NT2/D1 (cell line): Measurements from ENCODE around the gene TMEM52B.
"Not testable (repeated sequence)": the region's sequence is repeated elsewhere in the genome, so short reads cannot be mapped to it uniquely, and the experiment has no call there.

Source experiments
- DNase-seq: peaks from one replicate; pipeline ENCODE4 v3.0.0-alpha.2; 2011; ENCODE audit warnings: low read depth, low spot score
- H3K27me3 ChIP-seq: 2 replicates; pipeline ENCODE4 v1.6.0; 2011; ENCODE audit warnings: mild to moderate bottlenecking; ENCODE audit not compliant: insufficient read length, insufficient read depth
- H3K36me3 ChIP-seq: 2 replicates; pipeline ENCODE4 v1.6.1; 2011; ENCODE audit warnings: mild to moderate bottlenecking, low read length, mixed read lengths; ENCODE audit not compliant: insufficient read depth, insufficient read length
- H3K4me1 ChIP-seq: 2 replicates; pipeline ENCODE4 v1.5.1; 2011; ENCODE audit not compliant: insufficient read depth, insufficient read length
- H3K4me3 ChIP-seq: 2 replicates; pipeline ENCODE4 v1.5.1; 2011; ENCODE audit warnings: low read depth; ENCODE audit not compliant: insufficient read length
- H3K9ac ChIP-seq: 2 replicates; pipeline ENCODE4 v1.6.0; 2011; ENCODE audit warnings: low read depth; ENCODE audit not compliant: insufficient read length
- H3K9me3 ChIP-seq: 2 replicates; pipeline ENCODE4 v1.5.1; 2011; ENCODE audit warnings: mild to moderate bottlenecking, low read length; ENCODE audit not compliant: insufficient read depth
- SUZ12 ChIP-seq: IDR thresholded peaks from 2 replicates; pipeline ENCODE4 v1.6.1; 2011; ENCODE audit not compliant: insufficient read length, insufficient read depth; ENCODE audit errors: extremely low read depth
- YY1 ChIP-seq: IDR thresholded peaks from 2 replicates; pipeline ENCODE4 v1.6.1; 2011; ENCODE audit not compliant: insufficient read length, insufficient read depth
- ZNF274 ChIP-seq: IDR thresholded peaks from 2 replicates; pipeline ENCODE4 v1.6.1; 2011; ENCODE audit warnings: mild to moderate bottlenecking, low read depth, low read length

The TMEM52B gene

DNA sequence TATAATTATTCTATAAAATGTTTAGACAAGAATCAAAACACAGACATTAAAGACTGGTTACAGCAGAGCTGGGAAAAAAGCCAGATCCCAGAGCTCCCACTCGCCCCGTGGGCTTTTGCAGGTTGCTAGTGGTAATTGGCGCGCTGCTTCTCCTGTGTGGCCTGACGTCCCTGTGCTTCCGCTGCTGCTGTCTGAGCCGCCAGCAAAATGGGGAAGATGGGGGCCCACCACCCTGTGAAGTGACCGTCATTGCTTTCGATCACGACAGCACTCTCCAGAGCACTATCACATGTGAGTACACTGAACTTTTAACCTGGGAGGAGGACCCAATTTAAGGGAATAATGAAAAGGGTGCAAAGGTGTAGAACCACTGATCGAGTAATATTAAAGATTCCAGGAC lies 7.5 kb downstream of the TMEM52B start:
- Histone ChIP-seq H3K4me1 (peaks cover 7% of the 10 kb centered on the region), H3K27me3 (no peaks in the 10 kb centered on the region), H3K4me3 (no peak overlapping the region), H3K9me3 (no peaks in the 10 kb centered on the region), H3K9ac (no peak overlapping the region), H3K36me3 (no peaks in the 10 kb centered on the region)
- TF ChIP-seq SUZ12, result no peak
- TF ChIP-seq YY1, result no peak
- no peak for TF ChIP-seq ZNF274
- DNase-seq, result no peak

DNA sequence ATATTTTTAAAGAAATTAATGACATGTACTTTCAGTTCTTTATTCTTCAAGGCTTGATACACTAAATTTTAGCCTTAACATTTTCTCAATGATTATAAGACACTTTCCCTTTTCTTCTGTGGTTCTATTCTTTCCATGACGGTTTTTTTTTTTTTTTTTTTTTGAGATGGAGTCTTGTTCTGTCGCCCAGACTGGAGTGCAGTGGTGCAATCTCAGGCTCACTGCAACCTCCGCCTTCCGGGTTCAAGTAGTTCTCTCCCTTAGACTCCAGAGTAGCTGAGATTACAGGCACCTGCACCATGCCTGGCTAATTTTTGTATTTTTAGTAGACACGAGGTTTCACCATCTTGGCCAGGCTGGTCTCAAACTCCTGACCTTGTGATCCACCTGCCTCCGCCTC lies 8.1 kb downstream of the TMEM52B start:
- H3K4me3 ChIP-seq, DNase-seq, H3K36me3 ChIP-seq, H3K9ac ChIP-seq, H3K27me3 ChIP-seq, H3K4me1 ChIP-seq, H3K9me3 ChIP-seq: not testable (repeated sequence)

DNA sequence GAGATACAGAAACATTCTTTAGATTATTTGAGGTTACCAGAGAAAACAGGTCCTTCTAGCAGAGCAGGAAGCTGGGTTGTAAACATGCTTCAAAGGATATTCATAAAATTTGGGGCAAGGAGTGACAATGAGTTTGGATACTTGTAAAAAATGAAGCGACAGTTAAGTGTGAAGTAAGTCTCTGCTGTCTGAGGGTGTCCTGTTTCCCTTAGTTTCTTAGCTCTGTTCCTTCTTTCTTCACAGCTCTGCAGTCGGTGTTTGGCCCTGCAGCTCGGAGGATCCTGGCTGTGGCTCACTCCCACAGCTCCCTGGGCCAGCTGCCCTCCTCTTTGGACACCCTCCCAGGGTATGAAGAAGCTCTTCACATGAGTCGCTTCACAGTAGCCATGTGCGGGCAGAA lies 10.8 kb downstream of the TMEM52B start:
- no peaks in the 10 kb centered on the region for H3K36me3 ChIP-seq
- H3K9ac ChIP-seq, result no peak overlapping the region
- H3K4me3 ChIP-seq, result no peak overlapping the region
- TF ChIP-seq ZNF274 (no peak), YY1 (no peak), SUZ12 (no peak)
- H3K27me3 ChIP-seq, result no peaks in the 10 kb centered on the region
- H3K4me1 ChIP-seq, result peaks cover 7% of the 10 kb centered on the region
- no peaks in the 10 kb centered on the region for H3K9me3 ChIP-seq
- no peak for DNase-seq

DNA sequence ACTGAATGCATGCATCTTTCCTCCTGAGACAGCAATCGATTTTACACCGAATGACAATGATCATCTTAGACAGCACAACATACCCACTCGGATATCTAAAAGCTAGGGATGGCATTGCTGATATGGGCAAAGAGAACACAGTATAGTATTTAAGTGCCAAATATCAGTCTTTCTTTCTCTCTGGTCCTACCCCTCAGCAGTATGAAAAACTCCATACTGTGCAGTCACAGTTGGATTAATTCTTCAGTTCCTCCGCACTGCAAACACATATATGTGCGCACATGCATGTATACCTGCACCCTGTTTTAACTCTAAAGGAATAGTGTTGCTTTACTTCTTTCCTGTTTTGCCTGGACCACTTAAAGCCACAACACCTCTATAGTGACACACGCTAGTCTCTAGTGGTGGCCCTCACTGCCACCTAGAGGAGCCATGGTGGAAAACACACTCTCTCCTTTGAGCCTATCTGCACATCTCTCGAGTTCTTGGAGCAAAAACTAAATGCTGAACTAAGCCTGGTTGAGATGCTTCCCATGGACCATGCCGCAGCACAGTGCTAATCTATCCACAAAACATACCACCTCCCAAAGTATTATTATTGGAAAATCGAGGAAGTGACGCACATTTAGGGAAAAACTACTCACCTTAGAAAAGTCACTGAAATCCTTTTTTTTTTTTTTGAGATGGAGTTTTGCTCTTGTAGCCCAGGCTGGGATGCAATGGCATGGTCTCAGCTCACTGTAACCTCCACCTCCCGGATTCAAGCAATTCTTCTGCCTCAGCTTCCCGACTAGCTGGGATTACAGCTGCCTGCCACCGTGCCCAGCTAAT lies 11.9 kb downstream of the TMEM52B start:
- no peaks in the 10 kb centered on the region for H3K27me3 ChIP-seq
- H3K4me3 ChIP-seq, result no peak overlapping the region
- peak; percentile 87 for DNase-seq
- H3K9me3 ChIP-seq, result no peaks in the 10 kb centered on the region
- no peak for TF ChIP-seq ZNF274
- no peak for TF ChIP-seq YY1
- no peak overlapping the region for H3K9ac ChIP-seq
- no peaks in the 10 kb centered on the region for H3K36me3 ChIP-seq
- peaks cover 7% of the 10 kb centered on the region for H3K4me1 ChIP-seq

DNA sequence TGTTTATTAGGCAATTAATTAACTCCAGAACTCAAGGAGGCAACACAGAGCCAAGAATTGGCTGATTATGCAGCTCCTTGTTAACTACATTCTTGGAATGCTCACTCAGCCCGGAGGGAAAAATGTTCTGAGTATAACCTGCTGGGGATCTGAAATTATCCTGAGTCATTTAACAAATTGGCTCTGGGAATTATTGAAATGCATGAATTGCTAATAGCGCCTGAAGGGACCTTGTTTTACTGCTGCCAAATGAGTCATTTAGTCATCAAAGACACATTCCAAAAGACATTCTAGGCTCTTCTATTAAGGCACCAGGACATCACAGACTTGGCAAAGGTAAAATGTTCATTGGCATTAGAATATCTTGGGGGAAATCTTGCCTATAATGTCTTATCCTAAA lies 13.0 kb downstream of the TMEM52B start:
- Histone ChIP-seq H3K4me1 (peaks cover 7% of the 10 kb centered on the region), H3K9ac (no peak overlapping the region), H3K36me3 (no peaks in the 10 kb centered on the region), H3K4me3 (no peak overlapping the region), H3K27me3 (no peaks in the 10 kb centered on the region), H3K9me3 (no peaks in the 10 kb centered on the region)
- no peak for TF ChIP-seq ZNF274
- no peak for TF ChIP-seq SUZ12
- no peak for TF ChIP-seq YY1
- DNase-seq, result peak; percentile 54

DNA sequence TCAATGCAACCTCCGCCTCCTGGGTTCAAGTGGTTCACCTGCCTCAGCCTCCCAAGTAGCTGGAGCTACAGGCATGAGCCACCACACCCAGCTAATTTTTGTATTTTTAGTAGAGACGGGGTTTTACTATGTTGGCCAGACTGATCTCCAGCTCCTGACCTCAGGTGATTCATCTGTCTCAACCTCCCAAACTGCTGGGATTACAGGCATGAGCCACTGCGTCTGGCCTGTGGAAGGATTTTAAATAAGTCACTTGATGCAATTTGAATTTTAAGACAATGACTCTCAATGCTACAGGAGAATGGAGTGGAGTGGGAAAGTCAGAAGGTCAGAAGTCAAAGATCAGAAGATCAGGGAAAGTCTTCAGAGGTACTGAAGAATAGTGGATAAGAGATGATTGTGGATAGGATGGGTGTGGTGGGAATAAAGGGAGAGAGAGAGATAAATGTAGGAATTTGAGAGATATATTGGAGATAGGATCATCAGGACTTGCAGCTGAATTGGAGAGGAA lies 15.4 kb downstream of the TMEM52B start:
- Histone ChIP-seq H3K4me3 (no peak overlapping the region), H3K9me3 (no peaks in the 10 kb centered on the region), H3K9ac (no peak overlapping the region), H3K36me3 (no peaks in the 10 kb centered on the region), H3K4me1 (peaks cover 7% of the 10 kb centered on the region), H3K27me3 (no peaks in the 10 kb centered on the region)
- TF ChIP-seq SUZ12, result no peak
- TF ChIP-seq YY1, result no peak
- no peak for TF ChIP-seq ZNF274
- DNase-seq, result no peak

DNA sequence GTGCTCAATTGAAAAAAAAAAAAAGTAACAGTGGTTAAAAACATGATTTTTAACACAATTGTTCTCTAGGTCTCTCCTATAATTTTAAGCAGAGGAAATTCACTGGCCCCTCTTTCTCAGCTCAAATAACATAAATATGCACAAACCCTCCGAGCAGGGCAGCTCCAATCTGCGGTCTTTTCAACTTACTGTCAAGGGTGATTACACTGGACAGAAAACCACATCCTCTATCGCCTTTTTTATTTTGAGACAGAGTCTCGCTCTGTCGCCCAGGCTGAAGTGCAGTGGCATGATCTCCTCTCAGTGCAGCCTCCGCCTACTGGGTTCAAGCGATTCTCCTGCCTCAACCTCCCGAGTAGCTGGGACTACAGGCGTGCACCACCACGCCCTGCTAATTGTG lies 17.4 kb downstream of the TMEM52B start:
- Histone ChIP-seq H3K4me3 (no peak overlapping the region), H3K9me3 (no peaks in the 10 kb centered on the region), H3K9ac (no peak overlapping the region), H3K27me3 (no peaks in the 10 kb centered on the region), H3K4me1 (peaks cover under 1% of the 10 kb centered on the region), H3K36me3 (no peaks in the 10 kb centered on the region)
- TF ChIP-seq ZNF274 (no peak), SUZ12 (no peak), YY1 (no peak)
- no peak for DNase-seq
